Panc1 (cell line): ENCODE results near the gene SCUBE2. TPM values are rescaled to one million over a fixed set of nuclear protein-coding genes. Genes with fewer than 3 reads are reported as not detected.
A peak's percentile ranks its signal among the peaks of the same experiment; 100 is the strongest.
"Not testable (repeated sequence)": the region's sequence is repeated elsewhere in the genome, so short reads cannot be mapped to it uniquely, and the experiment has no call there.

Source experiments
- ATAC-seq: fragments of 200-7000 bp; cut with Tn5 transposase; 2 replicates; pipeline ENCODE4 v1.9.1; 2020; ENCODE audit warnings: mild to moderate bottlenecking, moderate library complexity
- BruUV-seq: library from RNA; stranded (reverse); fragments of 400-500 nt; replicated peaks from 2 replicates; lab custom pipeline; 2021; lab: Mats Ljungman, UMichigan
- CTCF ChIA-PET: fragments of 300-600 bp; sonication (Branson Sonifier 250); formaldehyde crosslinking; loops from one replicate; lab custom pipeline; 2022; ENCODE audit warnings: antibody characterized with exemption; lab: Charles Lee
- POLR2A ChIA-PET: fragments of 300-600 bp; sonication (Branson Sonifier 250); formaldehyde crosslinking; loops from one replicate; lab custom pipeline; 2022; ENCODE audit warnings: antibody characterized with exemption; lab: Charles Lee
- DNase-seq: peaks from one replicate; pipeline ENCODE4 v3.0.0-alpha.2; 2010; ENCODE audit warnings: low read depth, low spot score
- H3K27ac ChIP-seq: 2 replicates; pipeline ENCODE4 v1.5.1; 2011; ENCODE audit warnings: mild to moderate bottlenecking, low read length, inconsistent platforms
- H3K27me3 ChIP-seq: fragments of 200-500 bp; sonication (Bioruptor generic); 2 replicates; pipeline ENCODE4 v1.6.0; 2014; ENCODE audit warnings: low read length, inconsistent platforms; ENCODE audit not compliant: control insufficient read depth, insufficient read depth
- H3K36me3 ChIP-seq: fragments of 200-500 bp; sonication (Bioruptor generic); 2 replicates; pipeline ENCODE4 v1.5.1; 2014; ENCODE audit warnings: inconsistent platforms, mild to moderate bottlenecking, low read length, moderate library complexity; ENCODE audit not compliant: control insufficient read depth, insufficient read depth
- H3K4me1 ChIP-seq: 2 replicates; pipeline ENCODE4 v1.5.1; 2011; ENCODE audit warnings: inconsistent platforms, mild to moderate bottlenecking, low read length, moderate library complexity; ENCODE audit not compliant: control insufficient read depth, insufficient read depth
- H3K4me3 ChIP-seq, 2 experiments: 2 replicates each; pipeline ENCODE4 v1.5.1; 2011 to 2012; ENCODE audit warnings: low read depth in 2 of 2, low read length in 2 of 2, mild to moderate bottlenecking in 2 of 2, inconsistent platforms in 1 of 2, moderate library complexity in 1 of 2
- H3K9me3 ChIP-seq: fragments of 200-500 bp; sonication (Bioruptor generic); 2 replicates; pipeline ENCODE4 v1.5.1; 2014; ENCODE audit warnings: low read depth, mild to moderate bottlenecking, inconsistent platforms, low read length, moderate library complexity; ENCODE audit not compliant: control insufficient read depth, insufficient read depth
- POLR2AphosphoS5 ChIP-seq: IDR thresholded peaks from 2 replicates; pipeline ENCODE4 v1.6.1; 2012; ENCODE audit warnings: mild to moderate bottlenecking, low read depth, low read length, moderate library complexity
- SIN3A ChIP-seq: IDR thresholded peaks from 2 replicates; pipeline ENCODE4 v1.6.1; 2012; ENCODE audit warnings: low read depth, mild to moderate bottlenecking, low read length, moderate library complexity, borderline replicate concordance; ENCODE audit not compliant: insufficient read depth
- TCF7L2 ChIP-seq: IDR thresholded peaks from 2 replicates; pipeline ENCODE4 v1.6.1; 2011; ENCODE audit warnings: mild to moderate bottlenecking, low read depth, low read length, inconsistent platforms
- in situ Hi-C: cut with HindIII; loops from 2 replicates; pipeline ENCODE4 v1.10.0; 2016; ENCODE audit warnings: low sequenced_read_pairs, low pct_unique_long_range_greater_than_20kb
- intact Hi-C: fragments of 100-400 bp; cut with micrococcal nuclease; formaldehyde crosslinking; loops from one replicate; pipeline ENCODE4 v1.10.0; 2022; ENCODE audit not compliant: unreplicated experiment
- total RNA-seq: library from RNA; stranded (reverse); gene quantifications from one replicate; pipeline ENCODE4 v1.2.1, GENCODE V29; 2021; ENCODE audit not compliant: unreplicated experiment
- TF ChIP-seq, protein P1 (sequence below), 2 experiments: IDR thresholded peaks; 2 replicates each; pipeline ENCODE4 v1.6.1; 2011 to 2012; ENCODE audit warnings: low read depth in 2 of 2, control low read depth in 1 of 2, low read length in 1 of 2, mild to moderate bottlenecking in 1 of 2, moderate library complexity in 1 of 2; ENCODE audit not compliant: insufficient read depth in 1 of 2
- TF ChIP-seq, protein P2 (sequence below): fragments of 450-650 bp; IDR thresholded peaks from 2 replicates; pipeline ENCODE4 v1.5.1; 2017; ENCODE audit warnings: mild to moderate bottlenecking

Gene SCUBE2
- total RNA-seq, 1 experiment from 2014 or later, result 2.8 TPM

DNA sequence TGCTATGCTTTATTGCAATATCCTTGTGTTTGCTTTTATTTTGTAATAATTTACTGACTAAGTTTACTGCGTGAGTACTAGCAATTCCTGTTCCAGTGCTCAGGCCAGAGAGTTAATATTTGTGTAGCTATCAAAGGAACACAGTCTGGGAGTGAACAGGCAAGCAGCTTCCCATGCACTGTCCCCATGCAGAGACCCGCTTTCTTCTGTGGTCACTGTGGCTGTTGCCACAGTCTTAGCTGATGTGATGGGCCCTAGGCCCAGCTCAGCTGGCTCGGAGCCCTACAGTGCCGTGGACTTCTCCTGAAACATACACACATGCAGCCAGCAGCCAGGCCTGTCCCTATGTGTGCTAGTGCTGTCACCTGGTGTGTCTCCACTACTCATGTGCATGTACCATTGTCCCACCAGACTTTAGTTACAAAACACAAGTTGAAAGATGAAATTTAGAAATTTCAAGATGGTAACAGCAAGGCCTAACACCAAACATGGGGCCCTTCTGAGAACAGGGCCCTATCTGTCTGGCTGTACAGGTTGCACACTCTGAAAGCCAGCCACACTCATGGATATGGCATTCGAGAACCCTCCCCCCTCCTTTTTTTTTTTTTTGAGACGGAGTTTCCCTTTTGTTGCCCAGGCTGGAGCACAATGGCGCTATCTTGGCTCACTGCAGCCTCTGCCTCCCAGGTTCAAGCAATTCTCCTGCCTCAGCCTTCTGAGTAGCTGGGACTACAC is 12.3 kb upstream of the SCUBE2 start:
- ATAC-seq, result peak; percentile 52; the same call in 1 of the 2 replicates
- intact Hi-C loops, result no loop called here
- no peaks in the 10 kb centered on the region for H3K9me3 ChIP-seq
- ChIA-PET POLR2A (interaction anchor here (0.6 kb wide), 1 partner anchor 182 kb away, joined by 13 read pairs; no protein-coding TSS in a partner anchor), CTCF (no interaction called here)
- no peak for DNase-seq
- H3K4me3 ChIP-seq, result no peak overlapping the region
- no peaks in the 10 kb centered on the region for H3K36me3 ChIP-seq
- no TSS peak for BruUV-seq
- TF ChIP-seq POLR2AphosphoS5 (no peak), SIN3A (no peak)
- in situ Hi-C loops, result no loop called here
- H3K27ac ChIP-seq, result no peak overlapping the region
- no peaks in the 10 kb centered on the region for H3K27me3 ChIP-seq
- H3K4me1 ChIP-seq, result no peaks in the 10 kb centered on the region

DNA sequence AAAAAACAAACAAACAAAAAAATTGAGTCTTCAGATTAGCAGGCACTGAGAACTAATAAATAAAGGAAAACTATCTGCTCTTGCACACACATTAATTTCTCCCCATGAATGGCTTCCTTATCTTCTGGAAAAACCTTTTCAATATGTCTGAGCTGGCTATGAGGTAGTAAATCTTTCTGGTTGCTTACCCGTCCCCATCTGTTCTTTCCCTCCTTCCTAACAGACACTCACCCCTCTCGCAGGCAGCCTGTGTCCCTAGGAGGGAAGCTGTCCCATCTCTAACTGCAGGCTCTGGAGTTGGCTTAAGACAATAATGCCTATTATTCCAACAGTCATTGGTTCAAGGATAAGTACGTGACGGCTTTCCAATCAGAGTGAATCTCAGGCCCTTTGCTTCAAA is 8.2 kb upstream of the SCUBE2 start:
- BruUV-seq, result no TSS peak
- ChIA-PET CTCF (interaction anchor here (0.7 to 1.1 kb wide), 2 partner anchors 11 to 411 kb away, joined by 4 to 7 read pairs; no protein-coding TSS in a partner anchor), POLR2A (no interaction called here)

DNA sequence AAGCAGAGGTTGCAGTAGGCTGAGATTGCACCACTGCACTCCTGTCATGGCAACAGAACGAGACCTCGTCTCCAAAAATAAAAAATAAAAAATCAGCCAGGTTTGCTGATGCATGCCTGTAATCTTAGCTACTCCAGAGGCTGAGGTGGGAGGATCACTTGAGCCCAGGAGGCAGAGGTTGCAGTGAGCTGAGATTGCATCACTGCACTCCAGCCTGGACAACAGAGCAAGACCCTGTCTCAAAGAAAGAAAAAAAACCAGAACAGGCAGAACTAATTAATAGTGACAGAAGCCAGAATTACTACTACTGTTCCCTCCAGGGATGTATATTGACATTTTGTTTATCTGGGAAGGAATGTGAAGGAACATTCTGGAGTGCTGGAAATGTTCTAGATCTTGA is 7.1 kb upstream of the SCUBE2 start:
- BruUV-seq, CTCF ChIA-PET, H3K36me3 ChIP-seq, in situ Hi-C loops, DNase-seq, H3K4me3 ChIP-seq, intact Hi-C loops, ATAC-seq, H3K4me1 ChIP-seq, H3K9me3 ChIP-seq, H3K27ac ChIP-seq, POLR2A ChIA-PET, H3K27me3 ChIP-seq: not testable (repeated sequence)

More for the DNA sequence above, 8.2 kb upstream of the SCUBE2 start:
- H3K4me1 ChIP-seq, result no peaks in the 10 kb centered on the region
- no peak overlapping the region for H3K4me3 ChIP-seq
- no peak for ATAC-seq
- TF ChIP-seq POLR2AphosphoS5 (no peak), SIN3A (no peak), TCF7L2 (no peak)
- TF ChIP-seq, protein P1, sequence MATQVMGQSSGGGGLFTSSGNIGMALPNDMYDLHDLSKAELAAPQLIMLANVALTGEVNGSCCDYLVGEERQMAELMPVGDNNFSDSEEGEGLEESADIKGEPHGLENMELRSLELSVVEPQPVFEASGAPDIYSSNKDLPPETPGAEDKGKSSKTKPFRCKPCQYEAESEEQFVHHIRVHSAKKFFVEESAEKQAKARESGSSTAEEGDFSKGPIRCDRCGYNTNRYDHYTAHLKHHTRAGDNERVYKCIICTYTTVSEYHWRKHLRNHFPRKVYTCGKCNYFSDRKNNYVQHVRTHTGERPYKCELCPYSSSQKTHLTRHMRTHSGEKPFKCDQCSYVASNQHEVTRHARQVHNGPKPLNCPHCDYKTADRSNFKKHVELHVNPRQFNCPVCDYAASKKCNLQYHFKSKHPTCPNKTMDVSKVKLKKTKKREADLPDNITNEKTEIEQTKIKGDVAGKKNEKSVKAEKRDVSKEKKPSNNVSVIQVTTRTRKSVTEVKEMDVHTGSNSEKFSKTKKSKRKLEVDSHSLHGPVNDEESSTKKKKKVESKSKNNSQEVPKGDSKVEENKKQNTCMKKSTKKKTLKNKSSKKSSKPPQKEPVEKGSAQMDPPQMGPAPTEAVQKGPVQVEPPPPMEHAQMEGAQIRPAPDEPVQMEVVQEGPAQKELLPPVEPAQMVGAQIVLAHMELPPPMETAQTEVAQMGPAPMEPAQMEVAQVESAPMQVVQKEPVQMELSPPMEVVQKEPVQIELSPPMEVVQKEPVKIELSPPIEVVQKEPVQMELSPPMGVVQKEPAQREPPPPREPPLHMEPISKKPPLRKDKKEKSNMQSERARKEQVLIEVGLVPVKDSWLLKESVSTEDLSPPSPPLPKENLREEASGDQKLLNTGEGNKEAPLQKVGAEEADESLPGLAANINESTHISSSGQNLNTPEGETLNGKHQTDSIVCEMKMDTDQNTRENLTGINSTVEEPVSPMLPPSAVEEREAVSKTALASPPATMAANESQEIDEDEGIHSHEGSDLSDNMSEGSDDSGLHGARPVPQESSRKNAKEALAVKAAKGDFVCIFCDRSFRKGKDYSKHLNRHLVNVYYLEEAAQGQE (IDR thresholded peaks at IDR 0.05; ENCODE audit: insufficient read depth in 1 of 2, low read depth in 2 of 2, low read length in 1 of 2), result no peak
- TF ChIP-seq, protein P2, sequence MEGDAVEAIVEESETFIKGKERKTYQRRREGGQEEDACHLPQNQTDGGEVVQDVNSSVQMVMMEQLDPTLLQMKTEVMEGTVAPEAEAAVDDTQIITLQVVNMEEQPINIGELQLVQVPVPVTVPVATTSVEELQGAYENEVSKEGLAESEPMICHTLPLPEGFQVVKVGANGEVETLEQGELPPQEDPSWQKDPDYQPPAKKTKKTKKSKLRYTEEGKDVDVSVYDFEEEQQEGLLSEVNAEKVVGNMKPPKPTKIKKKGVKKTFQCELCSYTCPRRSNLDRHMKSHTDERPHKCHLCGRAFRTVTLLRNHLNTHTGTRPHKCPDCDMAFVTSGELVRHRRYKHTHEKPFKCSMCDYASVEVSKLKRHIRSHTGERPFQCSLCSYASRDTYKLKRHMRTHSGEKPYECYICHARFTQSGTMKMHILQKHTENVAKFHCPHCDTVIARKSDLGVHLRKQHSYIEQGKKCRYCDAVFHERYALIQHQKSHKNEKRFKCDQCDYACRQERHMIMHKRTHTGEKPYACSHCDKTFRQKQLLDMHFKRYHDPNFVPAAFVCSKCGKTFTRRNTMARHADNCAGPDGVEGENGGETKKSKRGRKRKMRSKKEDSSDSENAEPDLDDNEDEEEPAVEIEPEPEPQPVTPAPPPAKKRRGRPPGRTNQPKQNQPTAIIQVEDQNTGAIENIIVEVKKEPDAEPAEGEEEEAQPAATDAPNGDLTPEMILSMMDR, result no peak
- H3K36me3 ChIP-seq, result no peaks in the 10 kb centered on the region
- in situ Hi-C loops (no loop called here), intact Hi-C loops (no loop called here)
- no peak for DNase-seq
- H3K27ac ChIP-seq, result no peak overlapping the region
- H3K27me3 ChIP-seq, result no peaks in the 10 kb centered on the region
- H3K9me3 ChIP-seq, result no peaks in the 10 kb centered on the region

DNA sequence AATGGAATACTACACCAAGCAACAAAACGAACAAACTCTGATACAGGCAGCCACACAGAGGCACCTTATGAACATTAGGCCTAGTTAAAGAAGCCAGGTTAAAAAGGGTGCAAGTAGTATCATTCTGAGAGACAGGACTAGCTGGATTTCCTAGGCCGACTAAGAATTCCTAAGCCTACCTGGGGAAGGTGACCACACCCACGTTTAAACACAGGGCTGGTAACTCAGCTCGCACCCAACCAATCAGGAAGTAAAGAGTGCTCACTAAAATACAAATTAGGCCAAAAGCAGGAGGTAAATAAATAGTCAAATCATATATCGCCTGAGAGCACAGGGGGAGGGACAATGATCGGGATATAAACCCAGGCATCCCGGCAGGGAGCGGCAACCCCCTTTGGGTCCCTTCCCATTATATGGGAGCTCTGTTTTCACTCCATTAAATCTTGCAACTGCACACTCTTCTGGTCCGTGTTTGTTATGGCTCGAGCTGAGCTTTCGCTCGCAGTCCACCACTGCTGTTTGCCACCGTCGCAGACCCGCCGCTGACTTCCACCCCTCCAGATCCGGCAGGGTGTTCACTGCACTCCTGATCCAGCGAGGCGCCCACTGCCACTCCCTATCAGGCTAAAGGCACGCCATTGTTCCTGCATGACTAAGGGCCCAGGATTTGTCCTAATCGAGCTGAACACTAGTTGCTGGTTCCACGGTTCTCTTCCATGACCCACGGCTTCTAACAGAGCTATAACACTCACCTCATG is 6.0 kb upstream of the SCUBE2 start:
- H3K4me1 ChIP-seq, POLR2A ChIA-PET, in situ Hi-C loops, ATAC-seq, H3K4me3 ChIP-seq, intact Hi-C loops, H3K9me3 ChIP-seq, H3K27me3 ChIP-seq, H3K36me3 ChIP-seq, H3K27ac ChIP-seq, BruUV-seq, DNase-seq: not testable (repeated sequence)
- CTCF ChIA-PET, result interaction anchor here (0.5 kb wide), 1 partner anchor 175 kb away, joined by 11 read pairs; no protein-coding TSS in a partner anchor
